Occipital lobe (tissue), 2 donors: ENCODE results near the gene SBK2. TPM values are rescaled to one million over a fixed set of nuclear protein-coding genes. Genes with fewer than 3 reads are reported as not detected.
A peak's percentile ranks its signal among the peaks of the same experiment; 100 is the strongest.
"Not testable (repeated sequence)": the region's sequence is repeated elsewhere in the genome, so short reads cannot be mapped to it uniquely, and the experiment has no call there.

Experiments used
- DNase-seq: peaks from one replicate; lab custom pipeline; 2025; lab: John Stamatoyannopoulos, UW
- total RNA-seq: library from RNA; depleted of rRNA; stranded (reverse); fragments of >200 nt; gene quantifications from one replicate; pipeline ENCODE4 v1.2.3, GENCODE V29; 2014

The SBK2 gene
- not detected for total RNA-seq

GRCh38 chr19:55536951-55537740, at the start of gene SBK2:
SBK2 (minus strand) TSS chr19:55537133; CDS start chr19:55536294, 839 bp downstream.
- no peak for DNase-seq

DNA sequence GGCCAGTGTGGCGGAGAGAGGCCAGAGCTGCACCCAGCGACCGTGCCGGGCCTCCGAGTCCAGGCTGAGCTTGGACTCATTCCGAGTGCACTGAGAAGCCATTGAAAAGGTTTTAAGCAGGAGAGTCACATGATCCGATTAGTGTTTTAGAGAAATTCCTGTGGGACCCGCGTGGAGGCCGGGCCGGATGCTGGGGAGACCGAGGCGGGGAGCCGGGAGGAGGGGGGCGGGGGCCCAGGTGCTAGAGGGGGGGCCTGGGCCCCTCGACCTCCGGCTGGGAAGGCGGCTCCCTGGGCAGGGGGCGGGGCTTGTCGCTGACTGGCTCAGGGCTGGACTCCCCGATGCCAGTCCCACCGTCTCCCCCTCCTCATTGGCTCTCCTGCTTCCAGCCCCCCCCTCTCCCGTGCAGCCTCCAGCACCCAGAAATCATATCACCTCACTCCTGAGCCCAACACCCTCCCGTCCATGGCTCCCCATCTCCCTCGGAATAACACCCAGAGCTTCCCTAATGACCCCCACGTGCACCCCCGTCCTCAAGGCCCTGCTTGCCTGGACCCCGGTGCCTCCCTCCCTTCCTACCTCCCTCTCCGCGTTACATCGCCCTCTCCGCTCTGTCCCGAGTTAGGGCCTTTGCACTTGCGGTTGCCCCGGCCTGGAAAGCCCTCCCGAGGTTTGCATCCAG, 48.9 kb upstream of the SBK2 start:
- peak; percentile 41 for DNase-seq

- DNase-seq = no peak
These were observed 47.9 kb upstream of the SBK2 start for GRCh38 chr19:55584871-55585270.

DNA sequence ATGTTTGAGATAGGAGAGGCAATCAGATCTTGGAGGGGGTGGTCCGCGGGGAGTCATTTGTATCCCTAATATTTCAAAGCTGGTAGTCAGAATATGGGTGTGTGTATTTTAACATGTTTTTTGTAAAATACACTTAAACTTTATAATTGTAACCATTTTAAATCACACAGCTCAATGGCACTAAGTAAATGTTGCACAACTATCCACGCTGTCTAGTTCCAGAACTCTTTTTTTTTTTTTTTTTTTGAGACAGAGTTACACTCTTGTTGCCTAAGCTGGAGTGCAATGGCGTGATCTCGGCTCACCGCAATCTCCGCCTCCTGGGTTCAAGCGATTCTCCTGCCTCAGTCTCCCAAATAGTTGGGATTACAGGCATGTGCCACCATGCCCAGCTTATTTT, 47.0 kb upstream of the SBK2 start:
- DNase-seq = not testable (repeated sequence)

- not testable (repeated sequence) for DNase-seq
These were observed 45.4 kb upstream of the SBK2 start for GRCh38 chr19:55582284-55582683.

GRCh38 chr19:55581823-55582223, 44.9 kb upstream of the SBK2 start:
- DNase-seq = no peak

DNA sequence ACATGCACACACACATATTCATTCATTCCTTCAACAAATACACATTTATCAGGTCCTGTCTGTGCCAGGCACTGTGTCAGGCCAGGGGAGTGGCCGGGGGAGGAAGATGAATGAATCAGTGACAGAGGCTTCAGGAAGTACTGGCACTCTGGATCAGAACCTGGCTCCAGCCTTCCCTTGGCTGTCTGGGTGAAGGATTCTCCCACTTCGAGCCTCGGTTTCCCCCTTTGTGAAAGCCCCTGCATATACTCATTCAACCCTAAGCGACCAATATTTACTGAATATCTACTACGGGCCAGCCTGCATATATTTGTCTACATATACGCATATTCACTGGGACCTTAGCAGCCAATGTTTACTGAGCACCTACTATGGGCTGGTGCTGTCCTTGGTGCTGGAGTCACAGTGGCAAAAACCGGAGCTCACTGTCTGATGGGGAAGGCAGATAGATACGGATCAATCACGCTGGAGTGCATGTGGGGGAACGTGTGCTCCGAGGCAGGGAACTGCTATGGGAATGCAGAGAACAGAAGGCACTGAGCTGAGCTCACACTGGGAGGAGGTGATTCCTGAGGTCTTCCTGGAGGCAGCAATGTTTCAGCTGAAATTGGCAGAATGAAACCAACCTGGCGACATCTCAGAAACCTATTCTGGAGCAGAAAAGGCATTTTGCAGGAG, 44.4 kb upstream of the SBK2 start:
- DNase-seq = no peak

GRCh38 chr19:55580628-55581144, 43.8 kb upstream of the SBK2 start, which contains the start of gene ZNF579:
ZNF579 (minus strand) TSS chr19:55580848; CDS start chr19:55579639, 1,209 bp downstream.
- peak; percentile 90 for DNase-seq

- DNase-seq = no peak
These were observed 43.1 kb upstream of the SBK2 start for GRCh38 chr19:55579766-55580621.

GRCh38 chr19:55578761-55579747, 42.1 kb upstream of the SBK2 start:
- no peak for DNase-seq

- no peak for DNase-seq
These were observed 41.3 kb upstream of the SBK2 start for GRCh38 chr19:55578031-55578760.

DNA sequence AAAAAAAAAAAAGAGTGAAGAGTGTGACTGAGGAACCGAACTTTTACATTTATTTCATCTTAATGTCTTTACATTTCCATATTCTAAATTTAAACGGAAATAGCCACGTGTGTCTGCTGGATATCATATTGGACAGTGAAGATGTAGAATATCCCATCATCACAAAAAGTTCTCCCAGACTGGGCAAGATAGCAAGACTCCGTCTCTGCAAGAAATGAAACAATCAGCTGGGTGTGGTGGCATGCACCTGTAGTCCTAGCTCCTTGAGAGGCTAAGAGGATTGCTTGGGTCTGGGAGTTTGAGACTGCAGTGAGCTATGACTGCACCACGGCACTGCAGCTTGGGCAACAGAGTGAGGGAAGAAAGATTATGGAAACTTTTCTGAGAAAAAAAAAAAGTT, 39.8 kb upstream of the SBK2 start:
- DNase-seq = no peak

GRCh38 chr19:55573929-55574328, 37.0 kb upstream of the SBK2 start:
- not testable (repeated sequence) for DNase-seq

DNA sequence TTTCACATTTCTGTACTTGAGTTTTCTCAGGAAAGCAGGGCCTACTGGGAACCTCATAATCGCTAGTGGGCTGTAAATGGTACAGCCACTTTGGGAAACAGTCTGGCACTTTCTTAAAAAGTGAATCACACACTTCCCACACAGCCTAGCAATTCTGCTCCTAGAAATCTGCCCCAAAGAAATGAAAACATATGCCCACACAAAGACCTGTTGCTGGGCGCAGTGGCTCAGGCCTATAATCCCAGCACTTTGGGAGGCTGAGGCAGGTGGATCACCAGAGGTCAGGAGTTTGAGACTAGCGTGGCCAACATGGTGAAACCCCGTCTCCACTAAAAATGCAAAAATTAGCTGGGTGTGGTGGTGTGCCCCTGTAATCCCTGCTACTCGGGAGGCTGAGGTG, 32.5 kb upstream of the SBK2 start:
- not testable (repeated sequence) for DNase-seq

DNA sequence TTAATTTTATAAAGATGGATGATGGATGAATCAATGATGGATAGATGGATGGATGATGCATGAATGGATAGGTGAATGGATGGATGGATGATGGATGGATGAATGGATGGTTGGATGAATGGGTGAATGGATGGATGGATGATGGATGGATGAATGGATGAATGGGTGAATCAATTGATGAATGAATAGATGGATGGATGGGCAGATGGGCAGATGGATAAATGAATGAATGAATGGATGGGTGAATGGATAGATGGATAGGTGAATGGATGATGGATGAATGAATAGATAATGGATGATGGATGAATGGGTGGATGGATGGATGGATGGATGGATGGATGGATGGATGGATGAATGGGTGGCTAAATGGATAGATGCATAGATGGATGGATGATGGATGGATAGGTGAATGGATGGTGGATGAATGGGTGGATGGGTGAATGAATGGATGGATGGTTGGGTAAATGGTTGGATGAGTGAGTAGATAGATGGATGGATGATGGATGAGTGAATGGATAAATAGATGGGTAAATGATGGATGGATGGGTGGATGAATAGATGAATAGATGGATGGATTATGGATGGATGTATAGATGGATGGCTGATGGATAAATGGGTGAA, 30.9 kb upstream of the SBK2 start:
- no peak for DNase-seq

GRCh38 chr19:55566823-55567222, 29.9 kb upstream of the SBK2 start:
- DNase-seq = no peak

- DNase-seq = no peak
These were observed 26.3 kb upstream of the SBK2 start for GRCh38 chr19:55563261-55563690.

- no peak for DNase-seq
These were observed 22.8 kb upstream of the SBK2 start for GRCh38 chr19:55559684-55560083.

GRCh38 chr19:55554741-55555152, 17.8 kb upstream of the SBK2 start:
- no peak for DNase-seq
